ENCODE results near the gene ULK4.
"Not testable (repeated sequence)": the region's sequence is repeated elsewhere in the genome, so short reads cannot be mapped to it uniquely, and the experiment has no call there.

ULK4 gene

DNA sequence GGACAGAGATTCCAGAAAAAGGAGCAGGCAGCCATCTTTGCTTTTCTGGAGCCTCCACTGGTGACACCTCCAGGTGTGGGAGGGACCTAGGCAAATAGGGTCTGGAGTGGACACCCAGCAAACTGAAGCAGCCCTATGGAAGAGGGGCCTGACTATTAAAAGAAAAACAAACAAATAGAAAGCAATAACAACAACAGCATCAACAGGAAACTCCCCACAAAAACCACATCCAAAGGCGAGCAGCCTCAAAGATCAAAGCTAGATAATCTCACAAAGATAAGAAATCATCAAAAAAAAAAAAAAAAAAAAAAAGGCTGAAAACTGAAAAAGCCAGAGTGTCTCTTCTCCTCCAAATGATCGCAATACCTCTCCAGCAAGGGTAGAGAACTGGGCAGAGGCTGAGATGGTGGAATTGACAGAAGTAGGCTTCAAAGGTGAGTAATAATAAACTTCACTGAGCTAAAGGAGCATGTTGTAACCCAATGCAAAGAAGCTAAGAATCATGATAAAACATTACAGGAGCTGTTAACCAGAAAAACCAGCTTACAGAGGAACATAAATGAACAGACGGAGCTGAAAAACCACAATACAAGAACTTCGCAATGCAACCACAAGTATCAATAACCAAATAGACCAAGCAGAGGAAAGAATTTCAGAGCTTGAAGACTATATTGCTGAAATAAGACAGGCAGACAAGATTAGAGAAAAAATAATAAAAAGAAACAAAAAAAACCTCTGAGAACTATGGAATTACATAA, 537.2 kb downstream of the ULK4 start:
- no peak for DNase-seq

DNA sequence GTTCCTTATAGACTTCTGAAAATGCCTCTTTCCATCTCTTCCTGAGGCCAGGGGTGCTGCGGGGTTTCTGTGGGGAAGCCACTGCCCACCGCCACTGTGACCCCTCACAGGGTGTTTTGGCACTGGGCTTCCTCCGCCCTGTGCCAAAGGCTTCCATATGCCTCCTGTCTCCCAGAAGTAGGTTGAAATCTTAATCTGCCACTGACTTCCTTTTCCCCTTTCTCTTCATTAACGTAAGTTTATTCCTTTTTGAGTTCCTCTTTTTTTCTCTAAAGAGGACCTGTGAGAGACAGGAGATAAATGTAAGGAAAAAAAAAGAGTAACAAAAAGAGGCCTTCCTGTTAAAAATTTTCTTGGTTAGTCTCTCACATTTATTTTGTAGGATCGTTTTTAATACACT, 542.1 kb downstream of the ULK4 start:
- DNase-seq, result no peak

DNA sequence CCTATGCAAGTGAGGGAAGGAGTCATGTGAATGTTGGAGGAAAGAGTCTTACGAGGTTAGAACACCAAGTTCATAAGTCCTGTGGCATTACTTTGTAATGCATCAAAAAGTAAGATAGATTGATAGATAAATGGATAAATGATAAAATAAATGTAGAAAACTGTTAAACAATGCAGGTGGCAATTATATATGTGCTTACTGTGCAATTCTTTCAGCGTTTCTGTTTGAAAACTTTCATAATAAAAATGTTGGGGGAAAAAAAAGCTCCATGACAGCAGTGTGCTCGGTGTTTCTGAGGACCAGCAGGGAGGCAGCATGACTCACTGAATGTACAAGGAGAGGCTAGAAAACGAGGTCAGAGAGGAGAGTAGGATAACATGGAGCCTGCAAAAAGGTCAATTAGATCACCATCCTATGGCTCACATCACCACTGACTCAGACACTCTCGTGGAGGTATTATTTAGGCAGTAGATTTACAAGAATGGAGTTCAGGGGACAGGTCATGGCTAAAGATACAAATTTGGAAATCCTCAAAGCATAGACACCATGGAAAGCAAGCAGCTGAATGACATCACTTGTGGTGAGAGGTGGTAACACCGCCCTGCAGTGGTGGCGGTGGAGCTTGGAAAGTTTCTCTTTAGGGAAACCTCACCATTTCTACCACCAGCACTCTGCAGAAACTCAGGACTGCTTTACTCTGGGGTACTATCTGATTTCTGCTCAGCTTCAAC, 542.8 kb downstream of the ULK4 start:
- DNase-seq, result no peak

DNA sequence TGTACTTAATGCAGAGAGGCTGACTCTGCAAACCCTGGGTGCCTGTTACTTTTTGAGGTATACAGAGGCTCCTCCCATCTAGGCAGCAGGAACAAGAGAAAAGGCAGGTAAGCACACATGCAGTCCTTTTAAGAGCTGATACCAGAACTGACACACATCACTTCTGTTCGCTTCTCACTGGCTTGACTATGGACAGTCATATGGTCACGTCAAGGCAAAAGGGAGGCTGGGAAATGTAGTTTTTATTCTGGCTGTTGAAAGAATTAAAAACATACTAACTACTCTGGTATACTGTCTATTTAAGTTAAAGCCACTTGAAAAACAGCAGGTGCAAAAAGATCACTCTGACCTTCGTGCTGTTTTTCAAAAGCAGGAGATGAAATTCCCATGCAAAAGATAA, 544.3 kb downstream of the ULK4 start:
- DNase-seq, result no peak

DNA sequence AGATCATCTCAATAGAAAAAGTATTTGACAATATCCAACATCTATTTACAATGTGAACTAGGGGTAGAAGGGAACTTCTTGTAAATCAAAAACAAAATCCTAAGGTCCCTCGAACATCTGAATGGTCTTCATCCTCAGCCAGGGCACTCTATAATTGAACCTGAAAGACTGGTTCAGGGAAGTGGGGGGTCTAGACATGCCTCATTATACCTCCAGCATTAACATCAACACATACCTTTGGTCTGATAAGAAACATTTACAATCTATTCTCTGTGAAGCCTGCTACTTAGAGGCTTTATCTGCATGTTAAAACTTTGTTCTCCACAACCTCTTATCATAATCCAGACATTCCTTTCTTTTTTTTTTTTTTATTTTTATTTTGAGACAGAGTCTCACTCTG, 550.8 kb downstream of the ULK4 start:
- no peak for DNase-seq

DNA sequence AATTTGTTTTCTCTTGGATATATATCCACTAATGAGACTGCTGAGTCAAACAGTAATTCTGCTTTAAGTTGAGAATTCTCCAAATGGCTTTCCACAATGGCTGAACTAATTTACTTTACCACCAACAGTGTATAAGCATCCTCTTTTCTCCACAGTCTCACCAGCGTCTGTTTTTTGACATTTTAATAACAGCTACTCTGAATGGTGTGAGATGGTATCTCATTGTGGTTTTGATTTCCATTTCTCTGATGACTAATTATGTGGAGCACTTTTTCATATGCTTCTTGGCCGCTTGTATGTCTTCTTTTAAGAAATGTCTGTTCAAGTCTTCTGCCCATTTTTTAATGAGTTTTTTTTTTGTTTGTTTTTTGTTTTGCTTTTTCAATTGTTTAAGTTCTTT, 556.4 kb downstream of the ULK4 start:
- no peak for DNase-seq

DNA sequence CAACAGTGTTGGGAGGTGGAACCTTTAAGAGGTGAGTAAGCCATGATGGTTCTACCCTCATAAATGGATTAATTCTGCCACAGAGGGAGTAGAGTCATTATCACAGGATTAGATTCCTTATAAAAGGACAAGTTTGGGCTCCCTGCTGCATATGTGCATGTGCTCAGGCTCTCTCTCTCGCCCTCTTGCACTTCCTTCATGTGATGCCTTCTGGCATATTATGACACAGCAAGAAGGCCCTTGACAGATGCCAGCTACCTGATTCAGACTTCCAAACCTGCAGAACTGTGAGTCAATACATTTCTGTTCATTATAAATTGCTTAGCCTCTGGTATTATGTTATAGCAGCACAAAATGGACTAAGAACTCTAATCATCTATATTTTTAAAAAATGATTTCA, 557.3 kb downstream of the ULK4 start:
- DNase-seq, result no peak

DNA sequence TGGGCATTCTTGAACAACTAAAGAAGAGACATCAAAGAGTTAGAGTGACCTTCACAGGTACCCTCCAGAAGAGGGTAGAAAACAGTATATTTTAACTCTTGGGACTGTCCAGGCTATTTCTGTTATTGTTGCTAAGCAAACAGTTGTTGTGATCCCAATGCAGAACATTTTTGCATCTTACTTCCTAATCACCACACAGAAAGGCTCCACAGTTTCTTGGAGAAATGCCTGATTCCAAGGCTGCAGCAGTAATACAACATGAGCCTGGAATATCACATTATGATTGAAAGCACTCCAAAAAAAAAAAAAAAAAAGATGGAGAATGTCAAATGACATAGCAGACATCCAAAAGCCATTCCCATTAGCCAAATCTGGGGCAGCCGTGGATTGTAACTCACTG, 567.0 kb downstream of the ULK4 start:
- DNase-seq, result no peak

DNA sequence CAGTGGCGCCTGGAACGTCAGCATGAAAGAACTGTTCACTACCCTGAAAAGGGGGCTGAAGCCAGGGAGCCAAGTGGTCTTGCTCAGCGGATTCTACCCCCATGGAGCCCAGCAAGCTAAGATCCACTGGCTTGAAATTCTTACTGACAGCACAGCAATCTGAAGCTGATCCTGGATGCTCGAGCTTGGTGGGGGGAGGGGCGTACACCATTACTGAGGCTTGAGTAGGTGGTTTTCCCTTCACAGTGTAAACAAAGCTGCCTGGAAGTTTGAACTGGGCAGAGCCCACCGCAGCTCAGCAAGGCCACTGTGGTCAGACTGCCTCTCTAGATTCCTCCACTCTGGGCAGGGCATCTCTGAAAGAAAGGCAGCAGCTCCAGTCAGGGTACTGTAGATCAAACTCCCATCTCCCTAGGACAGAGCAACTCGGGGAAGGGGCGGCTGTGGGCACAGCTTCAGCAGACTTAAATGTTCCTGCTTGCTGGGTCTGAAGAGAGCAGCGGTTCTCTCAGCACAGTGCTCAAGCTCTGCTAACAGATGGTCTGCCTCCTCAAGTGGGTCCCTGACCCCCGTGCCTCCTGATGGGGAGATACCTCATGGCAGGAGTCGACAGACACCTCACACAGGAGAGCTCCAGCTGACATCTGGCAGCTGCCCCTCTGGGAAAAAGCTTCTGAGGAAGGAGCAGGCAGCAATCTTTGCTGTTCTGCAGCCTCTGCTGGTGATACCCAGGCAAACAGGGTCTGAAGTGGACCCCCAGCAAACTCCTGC, 591.0 kb downstream of the ULK4 start:
- not testable (repeated sequence) for DNase-seq

DNA sequence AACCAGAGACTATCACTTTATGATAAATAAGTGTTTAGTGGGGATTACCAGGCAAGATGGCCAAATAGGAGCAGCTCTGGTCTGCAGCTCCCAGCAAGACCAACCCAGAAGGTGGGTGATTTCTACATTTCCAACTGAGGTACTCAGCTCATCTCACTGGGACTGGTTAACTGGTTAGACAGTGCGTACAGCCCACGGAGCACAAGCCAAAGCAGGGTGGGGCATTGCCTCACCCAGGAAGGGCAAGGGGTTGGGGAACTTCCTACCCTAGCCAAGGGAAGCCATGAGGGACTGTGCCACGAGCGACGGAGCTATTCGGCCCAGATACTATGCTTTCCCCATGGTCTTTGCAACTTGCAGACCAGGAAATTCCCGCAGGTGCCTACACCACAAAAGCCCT, 591.6 kb downstream of the ULK4 start:
- DNase-seq, result no peak

DNA sequence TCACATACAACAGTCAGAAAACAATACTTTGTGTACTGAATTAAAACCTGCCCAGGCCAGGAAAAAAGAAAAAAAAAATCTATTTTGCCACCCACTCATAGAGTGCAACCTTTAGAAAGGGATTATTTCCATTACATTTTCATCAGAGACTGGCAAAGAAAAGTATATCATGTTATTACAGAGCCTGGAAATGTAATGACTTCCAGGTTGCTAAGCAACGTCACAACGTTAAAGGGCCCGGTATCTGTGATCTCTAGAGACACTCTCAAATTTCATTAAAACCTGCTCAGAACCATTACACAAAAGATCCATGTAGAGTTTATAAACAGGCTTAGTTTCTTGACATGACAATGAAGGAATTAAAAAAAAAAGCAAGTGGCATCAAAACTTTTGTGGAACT, 592.1 kb downstream of the ULK4 start:
- no peak for DNase-seq

DNA sequence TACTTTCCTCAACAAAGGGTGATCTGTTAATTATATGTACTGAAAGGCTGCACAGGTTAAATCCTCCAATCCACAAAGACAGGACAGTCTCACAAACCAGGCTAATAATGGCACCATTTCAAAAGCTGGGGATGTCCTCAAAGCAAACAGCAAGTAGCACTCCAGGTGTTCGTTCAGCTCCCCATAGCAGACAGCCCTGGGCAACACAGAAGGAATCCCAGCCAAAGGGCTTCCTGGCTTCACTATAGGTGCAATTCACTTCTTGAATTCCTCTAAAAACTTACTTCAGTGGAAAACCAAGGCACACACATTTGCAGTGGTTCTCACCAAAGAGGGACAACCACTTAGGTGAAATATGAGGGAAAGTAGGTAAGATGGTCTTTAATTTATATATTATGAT, 595.9 kb downstream of the ULK4 start:
- no peak for DNase-seq

DNA sequence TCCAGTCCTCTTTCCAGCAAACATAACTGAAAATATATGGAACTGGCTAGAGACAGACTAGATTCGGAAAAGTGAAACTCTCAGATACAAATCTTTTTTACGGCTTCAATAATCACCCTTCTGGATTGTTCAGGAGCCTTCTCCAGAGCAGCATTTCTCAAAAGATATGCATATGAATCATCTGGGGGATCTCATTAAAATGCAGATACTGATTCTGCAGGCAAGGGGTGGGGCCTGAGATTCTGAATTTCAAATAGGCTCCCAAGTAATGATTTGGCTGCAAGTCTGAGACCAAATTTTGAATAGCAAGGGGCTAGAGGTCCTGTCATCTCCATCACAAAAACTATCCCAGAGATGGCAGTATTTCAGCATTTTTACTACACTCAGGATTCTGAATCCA, 597.2 kb downstream of the ULK4 start:
- no peak for DNase-seq

DNA sequence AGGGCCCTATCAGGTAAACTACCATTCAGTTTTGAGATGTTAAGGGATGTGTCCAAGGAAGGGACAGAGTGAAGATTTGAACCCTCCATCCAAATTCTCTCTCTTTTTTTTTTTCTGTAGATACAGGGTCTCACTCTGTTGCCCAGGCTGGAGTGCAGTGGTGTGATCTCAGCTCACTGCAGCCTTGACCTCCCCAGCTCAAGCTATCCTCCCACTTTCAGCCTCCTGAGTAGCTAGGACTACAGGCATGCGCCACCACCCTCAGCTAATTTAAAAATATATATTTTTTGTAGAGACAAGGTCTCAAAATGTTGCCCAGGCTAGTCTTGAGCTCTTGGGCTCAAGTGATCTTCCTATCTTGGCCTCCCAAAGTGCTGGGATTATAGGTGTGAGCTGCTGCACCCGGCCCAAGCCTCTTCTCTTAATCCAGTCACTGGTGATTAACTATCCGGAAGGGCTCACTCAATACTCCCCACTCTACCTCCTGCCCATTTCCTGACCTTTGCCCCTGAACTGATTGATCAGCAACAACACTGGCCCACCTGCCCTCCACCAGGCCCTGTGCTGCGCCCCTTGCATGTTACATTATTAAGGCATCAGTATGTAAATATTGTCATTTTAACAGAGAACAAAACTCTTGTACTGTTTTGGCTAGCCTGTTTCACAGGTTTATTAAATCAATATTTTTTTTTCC, 597.9 kb downstream of the ULK4 start:
- DNase-seq, result no peak

DNA sequence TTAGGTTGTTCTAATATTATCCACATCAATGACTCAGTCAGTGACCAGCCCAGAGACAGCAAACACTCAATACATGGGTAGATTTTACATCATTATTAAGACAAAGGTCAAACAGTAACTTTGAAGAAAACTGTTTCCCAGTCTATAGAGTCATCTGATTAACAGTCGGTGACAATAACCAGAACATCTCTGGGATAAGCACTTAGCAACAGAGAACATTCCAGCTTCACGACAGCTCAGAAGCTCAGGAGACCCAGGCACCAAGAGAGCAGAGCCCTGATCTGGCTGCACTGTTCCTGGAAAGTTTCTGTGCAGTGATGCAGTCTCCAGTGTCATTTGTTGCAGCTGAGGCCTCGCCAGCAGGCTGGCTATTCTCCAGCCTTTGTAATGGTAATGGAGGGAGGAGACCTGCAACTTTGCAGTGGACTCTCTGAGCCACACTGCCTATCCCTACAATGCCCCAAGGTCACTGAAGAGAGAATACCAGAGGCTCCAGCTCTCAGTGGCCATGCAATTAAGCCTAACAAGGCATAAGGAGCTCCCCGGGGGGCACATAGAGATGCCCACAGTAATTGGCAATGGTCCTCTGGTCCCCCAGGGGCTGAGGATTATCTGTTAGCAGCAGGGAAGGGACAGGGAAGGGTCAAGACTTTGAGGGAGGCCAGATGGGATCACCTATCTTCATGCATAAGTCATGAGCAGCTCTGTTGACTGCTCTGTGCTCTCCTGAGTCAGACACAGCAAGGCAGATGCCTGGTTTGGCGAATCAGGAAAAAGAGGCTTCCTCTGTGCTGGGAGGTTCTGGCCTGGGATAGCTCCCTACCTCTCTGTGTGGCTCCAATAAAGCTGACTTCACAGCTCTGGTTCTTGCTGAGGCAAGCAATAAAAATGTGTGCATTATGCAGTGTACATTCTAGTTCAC, 599.0 kb downstream of the ULK4 start:
- DNase-seq, result no peak

DNA sequence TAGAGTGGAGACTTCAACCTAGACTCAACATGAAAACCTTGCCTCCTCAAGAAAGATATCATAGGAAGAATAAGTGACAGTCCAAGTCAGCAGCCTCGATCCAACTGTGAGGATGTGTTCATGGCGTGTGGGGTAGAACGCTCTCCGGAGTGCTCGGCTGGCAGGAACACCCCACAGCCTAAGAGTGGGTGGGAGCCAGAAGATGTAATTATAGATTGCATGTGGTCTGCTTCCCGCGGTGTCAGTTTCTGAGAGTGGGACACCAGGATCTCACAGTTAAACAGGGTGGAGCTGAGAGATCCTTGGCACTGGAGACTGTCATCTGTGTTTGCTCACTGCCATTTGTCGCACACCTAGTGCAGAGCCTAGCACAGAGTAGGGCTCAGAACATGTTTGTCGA, 604.6 kb downstream of the ULK4 start:
- no peak for DNase-seq

DNA sequence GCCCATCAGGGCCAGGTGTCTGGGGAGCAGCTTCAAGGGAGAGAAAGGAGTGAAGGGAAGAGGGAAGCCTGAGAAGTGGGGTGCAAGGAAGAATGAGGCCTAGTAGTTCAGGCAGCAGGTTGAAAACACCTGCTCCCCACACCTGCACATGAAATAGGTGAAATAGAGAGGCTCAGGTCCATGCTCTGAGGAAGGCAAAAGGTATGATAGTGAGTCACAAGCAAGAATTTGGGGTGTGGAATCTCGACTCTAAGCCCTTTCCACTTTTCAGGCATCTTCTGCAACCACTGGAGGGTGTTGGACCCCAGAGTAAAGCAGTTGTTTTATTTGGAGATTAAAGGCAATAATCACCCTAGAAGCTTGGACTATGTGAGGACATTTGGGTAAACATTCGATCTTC, 605.1 kb downstream of the ULK4 start:
- no peak for DNase-seq

DNA sequence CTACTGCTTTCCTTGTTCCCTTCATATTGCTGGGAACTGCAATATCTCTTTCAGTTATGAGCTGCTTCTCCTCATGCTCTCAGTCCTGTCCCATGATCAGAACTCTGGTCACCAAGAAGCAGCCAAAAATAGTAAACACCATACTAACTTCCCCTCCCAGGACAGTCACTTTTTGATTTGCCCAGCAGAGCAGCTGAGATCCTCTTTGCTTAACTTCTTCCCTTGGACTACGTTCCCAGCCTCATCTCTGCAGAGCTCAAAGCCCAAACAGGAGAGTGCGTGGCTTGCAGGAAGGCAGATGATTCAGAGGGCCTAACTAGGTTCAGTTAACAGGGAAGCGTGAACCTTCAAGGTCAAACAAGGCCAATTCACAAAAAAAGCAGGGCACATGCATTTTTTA, 609.4 kb downstream of the ULK4 start:
- DNase-seq, result no peak

DNA sequence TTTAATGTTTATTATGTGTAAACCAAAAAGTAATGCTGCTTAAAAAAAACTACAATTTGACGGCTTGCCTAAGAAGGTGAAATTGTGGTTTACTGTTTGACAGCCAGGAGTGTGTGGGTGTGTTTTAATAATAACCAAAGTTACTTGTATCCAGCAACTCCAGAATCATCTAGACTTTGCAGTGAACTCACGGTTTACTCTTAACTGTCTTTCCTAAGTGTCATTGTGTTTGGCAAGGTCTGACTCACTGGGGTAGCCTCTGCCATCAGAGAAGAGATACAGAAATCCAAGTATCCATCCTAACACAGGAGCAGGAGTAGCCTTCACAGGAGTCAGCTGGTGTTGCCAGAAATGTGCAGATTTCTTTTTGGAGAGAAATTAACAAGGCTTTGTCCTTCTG, 611.5 kb downstream of the ULK4 start:
- no peak for DNase-seq

DNA sequence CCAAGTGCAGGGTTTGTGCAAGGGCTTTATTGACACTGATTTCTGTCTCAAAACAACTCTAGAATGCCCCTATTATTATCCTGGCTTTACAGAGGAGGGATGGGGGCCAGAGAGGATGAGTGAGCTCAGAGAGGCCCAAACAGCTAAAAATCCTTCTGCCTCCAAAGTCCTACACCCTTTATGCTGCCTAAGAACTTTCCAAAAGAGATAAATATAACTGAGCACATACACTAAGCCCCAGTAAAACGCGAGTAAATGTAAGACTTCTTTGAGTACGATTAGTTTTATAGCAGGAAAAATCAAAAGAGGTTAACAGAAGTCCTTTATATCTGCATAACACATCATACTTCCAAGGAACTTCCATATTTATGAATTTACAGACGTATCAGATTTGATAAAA, 613.5 kb downstream of the ULK4 start:
- DNase-seq, result no peak

DNA sequence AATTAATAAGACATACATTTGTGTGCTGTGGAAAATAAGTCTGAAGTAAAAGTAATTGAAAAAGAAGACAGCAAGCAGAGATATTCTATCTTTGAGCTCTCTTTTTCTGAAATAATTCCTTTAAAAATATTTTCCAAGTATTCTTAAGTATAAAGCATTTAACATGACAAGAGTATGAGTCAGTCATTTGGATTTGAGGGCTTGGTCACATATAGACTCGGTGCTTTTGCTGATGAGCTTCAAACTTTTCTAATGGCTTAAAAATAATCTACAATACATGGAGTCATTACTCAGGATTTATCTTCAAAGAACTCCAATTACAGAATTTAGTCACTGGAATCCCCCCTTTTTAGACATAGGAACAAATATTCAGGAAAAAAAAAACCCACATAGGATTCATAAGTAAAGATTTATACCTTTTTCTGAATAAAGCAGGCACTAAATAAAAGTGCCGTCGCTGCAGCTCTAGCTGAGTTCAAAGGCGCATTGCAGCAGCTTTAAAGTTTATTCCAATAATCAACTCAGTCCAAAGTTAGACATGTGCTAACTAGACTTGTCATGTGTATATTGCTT, 615.1 kb downstream of the ULK4 start:
- no peak for DNase-seq

DNA sequence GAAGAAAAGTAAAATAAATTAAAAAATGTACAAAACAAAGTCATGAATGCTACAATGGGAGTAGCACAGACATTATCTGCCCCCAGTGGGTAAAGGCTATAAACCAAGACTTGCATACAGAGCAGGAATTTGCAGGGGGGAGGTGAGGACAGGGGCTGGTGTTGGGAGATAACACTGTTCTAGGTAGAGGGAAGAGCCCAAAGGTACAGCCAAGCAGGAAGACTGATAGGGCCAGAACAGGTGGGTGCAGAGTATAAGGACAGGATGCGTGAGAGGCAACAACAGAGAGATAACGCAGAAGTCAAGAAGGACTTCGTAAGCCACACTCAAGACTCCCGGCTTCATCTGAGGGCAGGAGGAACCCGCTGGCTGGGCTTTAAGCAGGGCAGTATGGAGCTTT, 616.1 kb downstream of the ULK4 start:
- DNase-seq, result no peak

All from CD4-positive, alpha-beta T cell treated with Interleukin-17A for 4 hours (primary cell).